Upper lobe of left lung (tissue), 4 donors: ENCODE measurements around the gene TEX22.

Experiments
- POLR2A ChIP-seq, 4 donors: fragments of 450-650 bp; IDR thresholded peaks; one replicate each; pipeline ENCODE4 v1.5.1; 2016 to 2017; ENCODE audit warnings: antibody characterized with exemption in 4 of 4, mild to moderate bottlenecking in 2 of 4
- TF ChIP-seq, protein P1 (sequence below), 6 experiments: fragments of 450-650 bp in 4 of 6; fragments of 200-600 bp in 2 of 6; sonication (generic) in 2 of 6; IDR thresholded peaks; one replicate each; pipeline ENCODE4 v1.5.1; 2016 to 2019; ENCODE audit warnings: antibody characterized with exemption in 6 of 6

DNA sequence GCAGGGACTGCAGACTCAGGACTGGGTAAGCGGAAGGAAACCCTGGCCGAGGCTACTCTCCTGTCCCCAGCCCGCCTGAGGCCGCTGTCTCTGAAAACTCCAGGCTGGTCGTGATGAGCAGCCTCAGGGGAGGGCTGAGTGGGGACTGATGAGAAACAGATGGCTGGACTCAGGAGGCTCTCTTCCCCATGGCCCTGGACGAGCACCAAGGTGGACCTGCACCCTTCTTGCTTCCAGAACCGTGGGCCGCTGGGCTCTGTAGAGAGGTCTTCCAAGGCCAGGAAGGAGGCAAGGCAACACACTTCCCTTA lies 1.1 kb downstream of the TEX22 start:
- TF ChIP-seq, protein P1, sequence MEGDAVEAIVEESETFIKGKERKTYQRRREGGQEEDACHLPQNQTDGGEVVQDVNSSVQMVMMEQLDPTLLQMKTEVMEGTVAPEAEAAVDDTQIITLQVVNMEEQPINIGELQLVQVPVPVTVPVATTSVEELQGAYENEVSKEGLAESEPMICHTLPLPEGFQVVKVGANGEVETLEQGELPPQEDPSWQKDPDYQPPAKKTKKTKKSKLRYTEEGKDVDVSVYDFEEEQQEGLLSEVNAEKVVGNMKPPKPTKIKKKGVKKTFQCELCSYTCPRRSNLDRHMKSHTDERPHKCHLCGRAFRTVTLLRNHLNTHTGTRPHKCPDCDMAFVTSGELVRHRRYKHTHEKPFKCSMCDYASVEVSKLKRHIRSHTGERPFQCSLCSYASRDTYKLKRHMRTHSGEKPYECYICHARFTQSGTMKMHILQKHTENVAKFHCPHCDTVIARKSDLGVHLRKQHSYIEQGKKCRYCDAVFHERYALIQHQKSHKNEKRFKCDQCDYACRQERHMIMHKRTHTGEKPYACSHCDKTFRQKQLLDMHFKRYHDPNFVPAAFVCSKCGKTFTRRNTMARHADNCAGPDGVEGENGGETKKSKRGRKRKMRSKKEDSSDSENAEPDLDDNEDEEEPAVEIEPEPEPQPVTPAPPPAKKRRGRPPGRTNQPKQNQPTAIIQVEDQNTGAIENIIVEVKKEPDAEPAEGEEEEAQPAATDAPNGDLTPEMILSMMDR (IDR thresholded peaks at IDR 0.05) = no peak
- no peak for TF ChIP-seq POLR2A (IDR thresholded peaks at IDR 0.05)
